ENCODE measurements around the gene MTHFSD. TPM values are rescaled to one million over a fixed set of nuclear protein-coding genes. Genes with fewer than 3 reads are reported as not detected.

MTHFSD gene
- total and polyA plus RNA-seq, 7 donors: 5.5 to 18.8 (median 10.9) TPM

DNA sequence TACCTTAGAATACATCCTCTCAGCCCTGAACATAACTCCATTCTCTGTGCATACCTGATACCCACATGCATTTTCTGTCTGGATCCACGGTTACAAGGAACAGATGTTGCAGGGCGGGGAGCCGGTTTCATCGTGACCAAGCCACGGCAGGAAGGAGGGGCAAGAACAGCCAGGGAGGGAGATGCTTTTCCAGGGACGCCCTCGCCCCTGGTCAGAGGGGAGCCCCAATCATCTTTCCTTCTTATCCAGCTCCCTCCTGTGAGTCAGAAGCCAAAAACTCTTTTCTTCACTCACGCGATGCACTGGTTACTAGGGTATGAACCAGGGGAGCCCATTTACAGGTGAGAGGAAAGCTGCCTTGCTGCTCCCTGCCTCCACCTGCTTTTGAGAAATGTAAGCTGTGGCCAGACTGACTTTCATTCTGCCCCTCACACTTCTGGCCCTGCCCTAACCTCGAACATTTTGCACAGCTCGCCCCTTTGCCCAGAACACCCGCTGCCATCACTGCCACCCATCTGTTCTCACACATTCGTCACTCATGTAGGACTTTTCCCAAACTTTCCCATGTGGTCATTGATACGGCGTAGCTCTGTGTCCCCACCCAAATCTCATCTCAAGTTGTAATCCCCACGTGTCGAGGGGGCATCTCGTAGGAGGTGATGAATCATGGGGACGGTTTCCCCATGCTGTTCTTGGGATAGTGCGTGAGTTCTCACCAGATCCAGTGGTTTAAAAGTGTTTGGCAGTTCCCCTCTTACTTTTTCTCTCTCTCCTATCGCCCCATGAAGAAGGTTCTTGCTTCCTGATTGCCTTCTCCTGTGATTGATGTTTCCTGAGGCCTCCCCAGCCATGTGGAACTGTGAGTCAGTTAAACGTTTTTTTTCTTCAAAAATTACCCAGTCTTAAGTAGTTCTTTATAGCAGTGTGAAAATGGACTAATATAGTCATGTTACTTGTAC lies 43.9 kb upstream of the MTHFSD start:
- H3K27me3 ChIP-seq: peaks cover 6 to 75% (median 26%) of the 10 kb centered on the region in 3 donors
- DNase-seq: no peak
- intact Hi-C loops (cut with DNase I): no loop called here
- WGBS, 2 donors: 61 to 63% methylated on average over 22 of the region's 22 CpGs
- H3K36me3 ChIP-seq: no peaks in the 10 kb centered on the region
- no peak overlapping the region for H3K27ac ChIP-seq
- H3K4me3 ChIP-seq: no peak overlapping the region
- no peaks in the 10 kb centered on the region for H3K9me3 ChIP-seq
- peaks cover 0 to 12% (median 5%) of the 10 kb centered on the region in 4 donors for H3K4me1 ChIP-seq
- no peak for TF ChIP-seq POLR2A (IDR thresholded peaks at IDR 0.05)
- TF ChIP-seq POLR2AphosphoS5 (IDR thresholded peaks at IDR 0.05): no peak
- no peak for TF ChIP-seq CTCF (IDR thresholded peaks at IDR 0.05)
- TF ChIP-seq EP300 (IDR thresholded peaks at IDR 0.05): no peak

DNA sequence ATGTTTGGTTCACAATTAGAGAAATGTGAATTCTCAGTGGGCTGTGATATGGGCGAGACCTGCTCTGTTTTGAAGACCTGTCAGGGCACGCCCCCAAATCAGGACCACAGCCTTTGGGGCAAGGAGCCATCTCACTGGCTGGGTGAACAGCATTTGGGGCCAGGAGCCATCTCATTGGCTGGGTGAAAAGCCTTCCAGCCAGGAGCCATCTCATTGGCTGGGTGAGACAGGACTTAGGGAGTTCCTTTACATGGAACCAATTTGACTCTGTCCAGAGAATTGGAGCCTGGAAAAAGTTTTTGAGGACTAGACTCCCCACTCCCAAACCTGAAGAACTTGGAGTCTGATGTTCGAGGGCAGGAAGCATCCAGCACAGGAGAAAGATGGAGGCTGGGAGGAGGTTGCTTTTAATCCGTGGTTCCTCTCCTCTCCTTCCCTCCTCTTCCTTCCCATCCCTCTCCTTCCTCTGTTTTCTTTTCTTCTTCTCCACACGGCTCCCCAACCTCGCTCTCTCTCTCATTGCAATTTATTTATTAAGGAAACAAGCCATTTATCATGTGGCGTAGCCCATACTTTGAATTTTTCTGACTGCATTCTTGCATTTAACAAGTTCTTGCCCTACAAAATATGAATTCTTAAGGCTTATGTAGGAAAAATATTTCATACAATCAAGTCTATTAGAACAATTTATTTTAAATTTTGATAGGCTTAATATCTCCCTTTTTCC lies 43.0 kb upstream of the MTHFSD start:
- Histone ChIP-seq H3K9me3 (no peaks in the 10 kb centered on the region), H3K27me3 (peaks cover 11 to 83% (median 34%) of the 10 kb centered on the region in 3 donors), H3K4me1 (peaks cover 0 to 15% (median 5%) of the 10 kb centered on the region in 4 donors), H3K36me3 (no peaks in the 10 kb centered on the region), H3K27ac (no peak overlapping the region), H3K4me3 (no peak overlapping the region)
- intact Hi-C loops (cut with DNase I): no loop called here
- no peak for DNase-seq
- TF ChIP-seq EP300 (IDR thresholded peaks at IDR 0.05) (no peak), POLR2A (IDR thresholded peaks at IDR 0.05) (no peak), POLR2AphosphoS5 (IDR thresholded peaks at IDR 0.05) (no peak), CTCF (IDR thresholded peaks at IDR 0.05) (no peak)
- 64 to 67% methylated on average over 7 of the region's 7 CpGs for WGBS, 2 donors

DNA sequence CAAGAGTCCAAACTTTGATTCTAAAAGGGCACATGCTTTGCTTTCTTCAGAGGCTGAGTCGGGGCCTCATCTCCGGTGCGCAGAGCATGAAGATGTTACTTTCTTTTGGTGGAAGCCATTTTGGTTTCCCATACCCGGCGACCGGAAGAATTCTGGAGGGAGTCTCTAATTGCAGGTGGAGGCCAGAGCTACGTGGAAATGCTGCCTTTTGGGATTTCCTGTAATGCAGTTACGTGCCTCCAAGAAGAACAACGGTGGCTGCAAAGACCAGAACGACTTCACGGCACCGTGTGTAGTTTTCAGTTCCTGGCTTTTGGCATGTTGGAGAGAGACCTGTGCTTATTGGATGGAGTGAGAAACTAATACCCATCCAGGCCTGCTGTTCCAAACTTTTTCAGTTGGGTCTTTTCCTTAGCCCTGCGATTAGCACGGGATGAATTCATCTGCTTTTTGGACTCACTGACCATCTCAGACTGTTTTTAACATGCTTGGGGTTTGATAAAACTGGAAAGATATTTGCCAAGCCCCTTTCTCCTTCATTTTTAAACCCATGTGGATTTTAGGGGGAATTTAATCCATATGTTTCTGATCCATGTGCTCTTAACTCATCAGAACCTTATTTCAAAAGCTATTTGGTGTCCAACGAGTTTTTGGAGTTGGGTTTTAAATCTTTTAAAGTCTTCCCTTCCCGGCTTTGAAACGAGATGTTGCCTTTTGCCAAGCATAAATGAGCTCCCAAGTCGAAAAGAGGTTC lies 42.3 kb upstream of the MTHFSD start:
- no peak for TF ChIP-seq EP300 (IDR thresholded peaks at IDR 0.05)
- TF ChIP-seq POLR2AphosphoS5 (IDR thresholded peaks at IDR 0.05): no peak
- no peak for TF ChIP-seq POLR2A (IDR thresholded peaks at IDR 0.05)
- no peak for TF ChIP-seq CTCF (IDR thresholded peaks at IDR 0.05)
- H3K9me3 ChIP-seq: no peaks in the 10 kb centered on the region
- no peak for DNase-seq
- WGBS, 2 donors: 78 to 86% methylated on average over 18 of the region's 18 CpGs
- peaks cover 11 to 83% (median 39%) of the 10 kb centered on the region in 3 donors for H3K27me3 ChIP-seq
- H3K36me3 ChIP-seq: no peaks in the 10 kb centered on the region
- H3K27ac ChIP-seq: no peak overlapping the region
- H3K4me3 ChIP-seq: no peak overlapping the region
- intact Hi-C loops (cut with DNase I): no loop called here
- peaks cover 0 to 15% (median 5%) of the 10 kb centered on the region in 4 donors for H3K4me1 ChIP-seq

GRCh38 chr16:86595983-86596605 lies 41.1 kb upstream of the MTHFSD start:
- Histone ChIP-seq H3K4me3 (no peak overlapping the region), H3K4me1 (peaks cover 0 to 15% (median 5%) of the 10 kb centered on the region in 4 donors), H3K9me3 (no peaks in the 10 kb centered on the region), H3K27me3 (peaks cover 11 to 84% (median 38%) of the 10 kb centered on the region in 3 donors), H3K36me3 (no peaks in the 10 kb centered on the region), H3K27ac (no peak overlapping the region)
- TF ChIP-seq POLR2AphosphoS5 (IDR thresholded peaks at IDR 0.05) (no peak), CTCF (IDR thresholded peaks at IDR 0.05) (no peak), POLR2A (IDR thresholded peaks at IDR 0.05) (no peak), EP300 (IDR thresholded peaks at IDR 0.05) (no peak)
- intact Hi-C loops (cut with DNase I): no loop called here
- DNase-seq: no peak
- WGBS, 2 donors: 50 to 82% methylated on average over 10 of the region's 10 CpGs
